Right lobe of liver (tissue), 4 donors: Measurements from ENCODE around the gene RBM47.

Experiments used
- POLR2A ChIP-seq: fragments of 450-650 bp; IDR thresholded peaks from one replicate; pipeline ENCODE4 v1.6.1; 2017; ENCODE audit warnings: antibody characterized with exemption, mild to moderate bottlenecking
- TF ChIP-seq, protein P1 (sequence below), 4 donors: fragments of 200-600 bp in 3 of 4; fragments of 450-650 bp in 1 of 4; IDR thresholded peaks; one replicate each; pipeline versions ENCODE4 v1.5.1 to v1.8.0; 2016 to 2022; ENCODE audit warnings: antibody characterized with exemption in 4 of 4, mild to moderate bottlenecking in 2 of 4
- donor health status: DM: no; HTN: no; CAD: no.
- donor health status: DM: no; HTN: no; CAD: no.
- donor health status: DM: no; HTN: yes; CAD: no.

DNA sequence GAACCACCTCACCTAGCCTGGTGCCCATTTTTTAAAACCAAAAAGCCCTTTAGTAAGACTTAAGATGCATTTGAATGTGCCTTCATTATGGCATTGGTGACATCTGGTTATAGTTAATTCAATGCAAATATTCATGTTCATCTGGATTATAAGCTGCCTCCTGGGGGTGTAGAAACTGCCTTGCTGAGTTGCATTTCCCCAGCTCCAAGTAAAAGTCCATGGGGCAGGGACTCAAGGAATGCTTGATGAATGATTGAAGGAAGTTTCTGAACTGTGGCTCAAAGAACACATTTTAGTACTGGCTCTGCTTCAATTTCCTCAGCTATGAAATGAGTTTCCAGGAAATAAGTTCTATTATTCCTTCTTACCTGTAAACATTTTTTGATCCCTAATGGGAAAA is 18.5 kb upstream of the RBM47 start:
- TF ChIP-seq, protein P1, sequence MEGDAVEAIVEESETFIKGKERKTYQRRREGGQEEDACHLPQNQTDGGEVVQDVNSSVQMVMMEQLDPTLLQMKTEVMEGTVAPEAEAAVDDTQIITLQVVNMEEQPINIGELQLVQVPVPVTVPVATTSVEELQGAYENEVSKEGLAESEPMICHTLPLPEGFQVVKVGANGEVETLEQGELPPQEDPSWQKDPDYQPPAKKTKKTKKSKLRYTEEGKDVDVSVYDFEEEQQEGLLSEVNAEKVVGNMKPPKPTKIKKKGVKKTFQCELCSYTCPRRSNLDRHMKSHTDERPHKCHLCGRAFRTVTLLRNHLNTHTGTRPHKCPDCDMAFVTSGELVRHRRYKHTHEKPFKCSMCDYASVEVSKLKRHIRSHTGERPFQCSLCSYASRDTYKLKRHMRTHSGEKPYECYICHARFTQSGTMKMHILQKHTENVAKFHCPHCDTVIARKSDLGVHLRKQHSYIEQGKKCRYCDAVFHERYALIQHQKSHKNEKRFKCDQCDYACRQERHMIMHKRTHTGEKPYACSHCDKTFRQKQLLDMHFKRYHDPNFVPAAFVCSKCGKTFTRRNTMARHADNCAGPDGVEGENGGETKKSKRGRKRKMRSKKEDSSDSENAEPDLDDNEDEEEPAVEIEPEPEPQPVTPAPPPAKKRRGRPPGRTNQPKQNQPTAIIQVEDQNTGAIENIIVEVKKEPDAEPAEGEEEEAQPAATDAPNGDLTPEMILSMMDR (IDR thresholded peaks at IDR 0.05), result no peak
- TF ChIP-seq POLR2A, result no peak
